ENCODE data around the gene WDR59. TPM values are rescaled to one million over a fixed set of nuclear protein-coding genes. Genes with fewer than 3 reads are reported as not detected.

The WDR59 gene
- total and polyA plus RNA-seq, 3 donors from 2014 or later: 47.6 to 73.8 (median 55.0) TPM

GRCh38 chr16:75005697-75006096 is 20.8 kb upstream of the WDR59 start:
- Histone ChIP-seq H3K27ac (no peak overlapping the region), H3K4me1 (peaks cover 18% of the 10 kb centered on the region), H3K4me3 (no peak overlapping the region), H3K36me3 (ENCODE audit: low read depth, missing control alignments) (no peaks in the 10 kb centered on the region), H3K27me3 (no peaks in the 10 kb centered on the region), H3K9me3 (no peaks in the 10 kb centered on the region)
- intact Hi-C loops (cut with DNase I; ENCODE audit: low total_unique reads): no loop called here
- TF ChIP-seq CTCF (IDR thresholded peaks at IDR 0.05): no peak
- no peak for TF ChIP-seq POLR2A (IDR thresholded peaks at IDR 0.05)
- DNase-seq: no peak
- WGBS, 2 donors: 84 to 87% methylated on average over 4 of the region's 4 CpGs

DNA sequence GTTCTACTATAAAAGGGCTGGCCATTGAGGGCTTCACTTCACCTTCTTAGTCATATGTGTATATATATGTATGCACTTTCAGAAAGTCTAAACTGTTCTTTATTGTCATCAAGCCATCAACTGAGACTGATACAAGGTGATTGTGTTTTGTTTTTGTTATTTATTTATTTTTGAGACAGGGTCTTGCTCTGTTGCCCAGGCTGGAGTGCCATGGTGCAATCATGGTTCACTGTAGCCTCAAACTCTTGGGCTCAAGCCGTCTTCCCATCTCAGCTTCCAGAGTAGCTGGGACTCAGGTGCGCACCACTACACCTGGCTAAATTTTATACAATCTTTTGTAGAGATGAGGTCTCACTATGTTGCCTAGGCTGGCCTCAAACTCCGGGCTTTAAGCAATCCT is 19.5 kb upstream of the WDR59 start:
- peaks cover 20% of the 10 kb centered on the region for H3K4me1 ChIP-seq

DNA sequence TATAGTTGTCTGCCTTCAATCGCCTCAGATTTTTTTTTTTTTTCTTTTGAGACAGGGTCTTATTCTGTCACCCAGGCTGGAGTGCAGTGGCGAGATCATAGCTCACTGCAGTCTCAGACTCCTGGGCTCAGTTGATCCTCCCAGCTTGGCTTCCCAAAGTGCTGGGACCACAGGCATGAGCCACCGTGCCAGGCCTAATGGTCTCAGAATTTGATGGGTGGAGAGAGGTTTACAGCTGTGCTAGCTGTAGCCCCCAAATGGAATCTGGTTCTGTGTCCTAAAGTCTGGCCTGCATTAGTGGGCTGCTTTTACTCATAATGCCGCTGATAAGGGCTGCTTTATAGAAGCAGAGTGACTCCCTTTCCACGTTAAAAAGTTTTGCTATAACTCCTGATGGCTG is 19.0 kb upstream of the WDR59 start:
- H3K27ac ChIP-seq: no peak overlapping the region
- 84 to 92% methylated on average over 5 of the region's 5 CpGs for WGBS, 2 donors
- no peak overlapping the region for H3K4me3 ChIP-seq
- H3K9me3 ChIP-seq: no peaks in the 10 kb centered on the region
- no peak for DNase-seq
- no peaks in the 10 kb centered on the region for H3K36me3 ChIP-seq (ENCODE audit: low read depth, missing control alignments)
- intact Hi-C loops (cut with DNase I; ENCODE audit: low total_unique reads): no loop called here
- TF ChIP-seq POLR2A (IDR thresholded peaks at IDR 0.05) (no peak), CTCF (IDR thresholded peaks at IDR 0.05) (no peak)
- H3K27me3 ChIP-seq: no peaks in the 10 kb centered on the region
- peaks cover 20% of the 10 kb centered on the region for H3K4me1 ChIP-seq

More for the DNA sequence above, 19.5 kb upstream of the WDR59 start:
- no peaks in the 10 kb centered on the region for H3K27me3 ChIP-seq
- no peak for TF ChIP-seq CTCF (IDR thresholded peaks at IDR 0.05)
- TF ChIP-seq POLR2A (IDR thresholded peaks at IDR 0.05): no peak
- 85 to 94% methylated on average over 3 of the region's 3 CpGs for WGBS, 2 donors
- H3K36me3 ChIP-seq (ENCODE audit: low read depth, missing control alignments): no peaks in the 10 kb centered on the region
- no peak for DNase-seq
- no peak overlapping the region for H3K27ac ChIP-seq
- intact Hi-C loops (cut with DNase I; ENCODE audit: low total_unique reads): no loop called here
- no peak overlapping the region for H3K4me3 ChIP-seq
- no peaks in the 10 kb centered on the region for H3K9me3 ChIP-seq

DNA sequence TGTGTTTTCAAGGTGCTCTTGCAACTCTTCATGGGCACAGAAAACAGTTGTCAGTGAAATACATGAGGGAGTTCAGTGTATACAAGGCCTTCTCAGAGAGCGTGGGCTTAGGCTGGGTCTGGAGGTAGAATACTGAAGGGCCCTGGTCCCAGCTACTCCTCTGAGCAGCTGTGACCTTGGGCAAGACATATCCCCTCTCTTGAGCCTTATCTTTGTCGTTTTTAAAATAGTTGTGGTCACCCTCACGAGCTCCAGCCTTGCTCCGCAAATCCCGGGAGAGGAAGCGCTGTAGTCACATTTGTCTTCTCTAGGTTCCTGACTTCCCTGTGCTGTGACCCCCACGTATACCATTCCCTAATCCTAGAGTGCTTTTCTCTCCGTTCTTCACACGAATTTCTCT is 17.6 kb upstream of the WDR59 start:
- Histone ChIP-seq H3K27ac (no peak overlapping the region), H3K4me1 (peaks cover 25% of the 10 kb centered on the region), H3K4me3 (no peak overlapping the region), H3K27me3 (no peaks in the 10 kb centered on the region), H3K36me3 (ENCODE audit: low read depth, missing control alignments) (no peaks in the 10 kb centered on the region), H3K9me3 (no peaks in the 10 kb centered on the region)
- DNase-seq: no peak
- intact Hi-C loops (cut with DNase I; ENCODE audit: low total_unique reads): no loop called here
- TF ChIP-seq POLR2A (IDR thresholded peaks at IDR 0.05) (no peak), CTCF (IDR thresholded peaks at IDR 0.05) (no peak)
- WGBS, 2 donors: 41 to 61% methylated on average over 9 of the region's 9 CpGs

GRCh38 chr16:75000481-75001081 is 15.7 kb upstream of the WDR59 start:
- intact Hi-C loops (cut with DNase I; ENCODE audit: low total_unique reads): no loop called here
- H3K27ac ChIP-seq: no peak overlapping the region

More at GRCh38 chr16:75000481-75001081, 15.7 kb upstream of the WDR59 start:
- DNase-seq: peak; percentile 40
- Histone ChIP-seq H3K9me3 (no peaks in the 10 kb centered on the region), H3K4me1 (peaks cover 25% of the 10 kb centered on the region), H3K36me3 (ENCODE audit: low read depth, missing control alignments) (no peaks in the 10 kb centered on the region), H3K4me3 (peak overlapping the region; percentile 86 to 89), H3K27me3 (no peaks in the 10 kb centered on the region)
- TF ChIP-seq POLR2A (IDR thresholded peaks at IDR 0.05): no peak
- TF ChIP-seq CTCF (IDR thresholded peaks at IDR 0.05): no peak
- 15 to 20% methylated on average over 15 of the region's 15 CpGs for WGBS, 2 donors
